ENCODE measurements around the gene TNFRSF11A.

The TNFRSF11A gene

DNA sequence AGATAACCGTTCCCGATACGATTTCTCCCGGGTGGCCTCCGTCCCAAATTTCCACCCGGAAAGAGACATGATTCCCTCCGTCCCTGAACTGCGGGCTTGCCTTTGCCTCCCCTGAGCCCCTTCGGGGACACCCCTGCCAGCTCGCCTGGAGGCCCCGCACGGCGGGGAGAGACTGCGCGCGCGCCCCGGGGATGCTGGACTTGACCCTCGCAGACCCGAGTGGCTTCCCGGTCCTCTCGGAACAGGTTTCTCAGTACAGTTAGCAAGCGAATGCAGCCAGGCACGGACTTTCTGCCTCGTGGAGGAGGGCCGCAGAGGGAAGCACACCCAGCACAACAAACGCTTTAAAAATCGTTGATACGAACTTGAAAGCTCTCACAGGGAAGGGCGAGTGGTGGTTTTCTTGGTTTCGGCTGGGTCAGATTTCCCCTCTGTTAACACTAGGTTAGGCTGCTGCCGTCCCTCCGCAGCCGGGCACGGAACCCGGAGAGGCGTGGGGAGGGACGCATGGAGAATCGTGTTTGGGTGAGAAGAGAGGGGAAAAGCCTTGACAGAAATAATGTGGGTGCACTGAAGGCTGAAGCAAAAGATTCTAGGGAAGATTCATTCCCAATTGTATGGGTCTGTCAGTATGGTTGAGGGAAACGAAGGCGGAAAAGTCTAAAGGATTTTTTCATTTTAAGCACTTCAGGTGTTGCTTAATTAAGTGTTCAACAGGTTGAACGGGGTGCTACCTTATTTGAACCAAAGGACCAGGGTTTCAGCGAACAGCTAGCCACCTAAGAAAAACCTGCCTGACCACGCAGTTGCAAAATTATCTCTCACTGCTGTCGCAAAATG lies 916 bp downstream of the TNFRSF11A start:
- TF ChIP-seq, protein P1, sequence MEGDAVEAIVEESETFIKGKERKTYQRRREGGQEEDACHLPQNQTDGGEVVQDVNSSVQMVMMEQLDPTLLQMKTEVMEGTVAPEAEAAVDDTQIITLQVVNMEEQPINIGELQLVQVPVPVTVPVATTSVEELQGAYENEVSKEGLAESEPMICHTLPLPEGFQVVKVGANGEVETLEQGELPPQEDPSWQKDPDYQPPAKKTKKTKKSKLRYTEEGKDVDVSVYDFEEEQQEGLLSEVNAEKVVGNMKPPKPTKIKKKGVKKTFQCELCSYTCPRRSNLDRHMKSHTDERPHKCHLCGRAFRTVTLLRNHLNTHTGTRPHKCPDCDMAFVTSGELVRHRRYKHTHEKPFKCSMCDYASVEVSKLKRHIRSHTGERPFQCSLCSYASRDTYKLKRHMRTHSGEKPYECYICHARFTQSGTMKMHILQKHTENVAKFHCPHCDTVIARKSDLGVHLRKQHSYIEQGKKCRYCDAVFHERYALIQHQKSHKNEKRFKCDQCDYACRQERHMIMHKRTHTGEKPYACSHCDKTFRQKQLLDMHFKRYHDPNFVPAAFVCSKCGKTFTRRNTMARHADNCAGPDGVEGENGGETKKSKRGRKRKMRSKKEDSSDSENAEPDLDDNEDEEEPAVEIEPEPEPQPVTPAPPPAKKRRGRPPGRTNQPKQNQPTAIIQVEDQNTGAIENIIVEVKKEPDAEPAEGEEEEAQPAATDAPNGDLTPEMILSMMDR (IDR thresholded peaks at IDR 0.05) = no peak
- TF ChIP-seq ZFX (IDR thresholded peaks at IDR 0.05; ENCODE audit: borderline replicate concordance) = no peak
- no peak overlapping the region for H3K27ac ChIP-seq

DNA sequence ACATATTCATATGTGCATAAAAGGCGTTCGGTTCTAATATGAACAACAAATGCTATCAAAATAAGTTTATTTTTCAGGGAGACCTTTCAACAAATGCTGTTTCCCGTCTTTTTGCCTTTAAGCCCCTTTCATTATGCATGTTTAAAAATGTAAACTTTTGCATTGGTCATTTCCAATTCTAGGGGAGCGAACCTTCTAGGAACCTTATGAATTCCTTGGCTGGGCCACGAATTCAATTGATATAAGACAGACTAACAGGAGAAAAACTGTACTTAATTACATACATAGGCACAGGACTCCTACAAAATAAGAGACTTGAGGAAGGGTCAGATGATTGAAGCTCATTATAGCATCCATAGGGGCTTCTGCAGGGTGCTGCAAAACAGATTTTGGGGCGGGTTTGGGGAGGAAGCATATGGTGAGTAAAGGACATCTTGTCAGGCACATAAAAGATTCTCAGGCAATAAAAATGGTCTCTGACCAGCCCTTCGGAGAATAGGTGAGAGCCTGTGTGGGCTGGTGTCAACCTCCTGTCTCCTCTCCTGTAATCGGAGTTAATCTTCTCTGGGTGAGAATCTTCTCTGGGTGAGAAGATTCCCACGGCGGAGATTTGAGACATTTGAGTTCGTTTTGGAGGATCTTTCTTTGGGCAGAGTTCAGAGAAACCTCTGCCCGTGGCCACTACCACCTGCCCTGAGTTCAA lies 1.7 kb downstream of the TNFRSF11A start:
- TF ChIP-seq ZFX (IDR thresholded peaks at IDR 0.05; ENCODE audit: borderline replicate concordance) = no peak
- TF ChIP-seq, protein P1 (IDR thresholded peaks at IDR 0.05) = no peak

DNA sequence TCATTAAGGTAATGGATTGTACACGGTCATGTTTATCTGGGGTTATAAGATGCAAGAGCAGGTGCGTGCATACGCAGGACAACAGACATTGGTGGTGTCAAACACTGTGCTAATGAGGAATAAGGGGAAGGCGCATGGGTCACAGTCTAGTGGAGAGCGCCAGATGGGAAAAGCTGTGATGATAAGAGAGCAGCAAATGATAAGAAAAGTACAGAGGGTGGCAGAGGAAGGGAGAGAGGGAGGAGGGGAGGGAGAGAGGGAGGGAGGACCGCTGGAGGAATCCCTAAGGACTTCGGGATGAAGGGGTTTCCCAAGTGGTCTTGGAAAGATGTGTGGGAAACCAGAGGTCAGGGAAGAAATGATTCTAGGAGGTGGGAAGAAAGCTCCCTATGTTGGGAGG lies 2.9 kb downstream of the TNFRSF11A start:
- H3K27ac ChIP-seq = no peak overlapping the region
- TF ChIP-seq, protein P1 (IDR thresholded peaks at IDR 0.05) = no peak
- no peak for TF ChIP-seq ZFX (IDR thresholded peaks at IDR 0.05; ENCODE audit: borderline replicate concordance)

More for the DNA sequence above, 1.7 kb downstream of the TNFRSF11A start:
- H3K27ac ChIP-seq = no peak overlapping the region

DNA sequence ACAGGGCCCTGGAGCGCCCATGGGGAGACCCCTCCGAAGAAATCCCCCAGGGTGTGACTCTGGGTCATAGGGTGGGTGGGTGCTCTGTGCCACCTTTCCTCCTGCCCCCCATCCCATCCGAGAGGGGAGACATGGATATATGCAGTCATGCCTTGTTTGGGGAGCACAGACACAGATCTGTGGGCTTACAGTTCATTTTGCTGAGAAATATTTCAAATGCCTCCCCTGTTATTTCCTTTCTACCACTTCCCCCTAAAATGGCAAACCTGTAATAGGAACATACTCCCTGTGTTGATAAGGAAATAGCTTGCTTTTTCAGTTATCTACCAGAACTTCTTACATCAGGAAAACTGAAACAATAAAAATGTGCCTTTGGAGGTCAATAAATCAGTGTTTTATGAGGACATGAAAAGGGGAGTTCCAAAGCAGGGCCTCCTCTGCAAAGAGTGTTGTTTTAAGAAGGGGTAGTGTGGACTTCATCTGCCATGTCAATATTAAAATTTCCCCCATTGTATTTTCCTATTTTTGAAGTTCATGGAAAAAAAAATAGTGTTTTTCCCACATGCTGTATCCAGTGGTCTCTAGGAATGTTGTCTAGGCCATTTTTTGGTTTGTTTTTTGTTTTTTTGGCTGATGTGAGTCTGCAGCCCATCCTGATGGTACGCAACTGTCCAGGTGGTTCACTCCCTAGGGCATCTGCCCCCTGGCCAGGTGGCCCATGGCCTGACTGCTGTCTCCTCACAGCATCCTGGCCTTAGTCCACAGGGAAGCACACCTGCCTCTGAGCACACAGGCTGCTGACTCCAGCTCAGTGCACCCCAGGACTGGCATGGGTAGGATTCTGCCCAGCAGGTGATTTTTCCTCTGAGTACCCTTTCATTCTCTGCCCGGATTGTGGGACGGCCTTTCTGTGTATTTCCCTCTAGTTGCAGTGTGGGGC lies 3.7 kb downstream of the TNFRSF11A start:
- no peak overlapping the region for H3K27ac ChIP-seq
- TF ChIP-seq ZFX (IDR thresholded peaks at IDR 0.05; ENCODE audit: borderline replicate concordance) = no peak
- TF ChIP-seq, protein P1 (IDR thresholded peaks at IDR 0.05) = no peak

DNA sequence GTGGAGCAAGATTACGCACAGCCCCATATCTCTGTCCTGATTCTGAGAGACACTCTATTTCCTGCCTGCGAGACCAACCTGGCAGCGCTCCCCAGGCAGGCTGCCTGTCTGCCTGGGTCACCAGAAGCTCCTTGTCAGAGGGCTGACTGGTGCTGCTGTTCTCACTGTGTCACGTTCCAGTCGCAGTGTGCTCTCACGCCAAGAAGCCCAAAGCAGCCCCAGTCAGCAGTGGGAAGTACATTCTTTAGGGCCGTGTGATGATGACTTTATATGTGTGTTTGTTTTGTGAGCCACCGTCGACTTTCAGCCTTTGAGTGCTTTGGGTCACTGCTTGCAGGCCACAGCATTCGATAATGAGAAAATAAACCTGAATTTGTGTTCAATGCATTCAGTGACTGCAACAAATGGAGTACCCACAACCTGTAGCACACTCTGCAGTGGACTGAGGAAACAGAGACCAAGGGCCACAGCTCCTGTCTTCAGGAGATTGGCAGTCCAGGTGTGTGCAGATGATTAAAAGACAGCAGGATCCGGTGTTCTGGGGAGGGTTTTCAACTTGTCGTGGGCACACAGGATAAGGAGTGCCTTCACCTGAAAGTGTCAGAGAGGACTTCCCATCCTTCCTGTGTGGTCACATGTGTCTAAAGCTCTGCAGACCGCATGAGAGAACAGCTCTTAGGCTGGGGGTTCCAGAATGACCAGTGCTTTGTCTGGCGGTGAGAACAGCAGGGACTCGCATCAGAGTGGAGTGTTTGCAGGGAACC lies 4.8 kb downstream of the TNFRSF11A start:
- TF ChIP-seq, protein P1 (IDR thresholded peaks at IDR 0.05) = no peak
- no peak overlapping the region for H3K27ac ChIP-seq

DNA sequence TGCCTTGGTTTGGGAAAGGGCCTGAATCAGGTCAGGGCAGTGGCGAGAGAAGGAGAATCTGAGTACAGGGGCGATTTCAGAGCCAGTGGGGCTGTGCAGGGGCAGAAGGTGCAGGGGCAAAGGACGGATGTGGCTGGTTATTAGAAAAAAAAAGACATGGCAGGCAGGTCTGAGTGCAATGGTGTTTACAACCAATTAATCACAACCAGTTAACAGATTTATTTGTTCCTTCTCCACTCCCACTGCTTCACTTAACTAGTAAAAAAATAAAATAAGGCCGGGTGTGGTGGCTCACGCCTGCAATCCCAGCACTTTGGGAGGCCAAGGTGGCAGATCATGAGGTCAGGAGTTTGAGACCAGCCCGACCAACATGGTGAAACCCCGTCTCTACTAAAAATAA lies 5.5 kb downstream of the TNFRSF11A start:
- H3K27ac ChIP-seq = no peak overlapping the region
- TF ChIP-seq, protein P1 (IDR thresholded peaks at IDR 0.05) = no peak
- no peak for TF ChIP-seq ZFX (IDR thresholded peaks at IDR 0.05; ENCODE audit: borderline replicate concordance)

All from 22Rv1 (cell line).